PC-9 (cell line): ENCODE results near the gene RPS8.

ENCODE experiments used
- CTCF ChIP-seq: fragments of 200-600 bp; sonication (generic); conservative IDR thresholded peaks from 2 replicates; pipeline ENCODE4 v1.6.1; 2017; ENCODE audit warnings: mixed run types, antibody characterized with exemption, mild to moderate bottlenecking, moderate library complexity
- EZH2 ChIP-seq: fragments of 200-600 bp; sonication (generic); IDR thresholded peaks from 2 replicates; pipeline ENCODE4 v1.8.0; 2017; ENCODE audit warnings: antibody characterized with exemption, low read depth

GRCh38 chr1:44786841-44787426, 11.6 kb downstream of the RPS8 start:
- TF ChIP-seq CTCF (no peak), EZH2 (no peak)
